Ascending aorta (tissue), 2 donors: ENCODE results near the gene GALNT14. TPM values are rescaled to one million over a fixed set of nuclear protein-coding genes. Genes with fewer than 3 reads are reported as not detected.

ENCODE experiments used
- DNase-seq, 2 donors: peaks; one replicate each; pipeline ENCODE4 v3.0.0-alpha.2; 2019; ENCODE audit warnings: low spot score in 2 of 2
- H3K27ac ChIP-seq, 2 donors: fragments of 200-600 bp; sonication (generic); one replicate each; pipeline ENCODE4 v1.5.1; 2016 to 2017; ENCODE audit warnings: mild to moderate bottlenecking in 1 of 2
- H3K27me3 ChIP-seq: fragments of 200-600 bp; sonication (generic); one replicate; pipeline ENCODE4 v1.5.1; 2017
- H3K36me3 ChIP-seq, 2 donors: fragments of 200-600 bp; sonication (generic); one replicate each; pipeline ENCODE4 v1.5.1; 2016
- H3K4me1 ChIP-seq, 2 donors: fragments of 200-600 bp; sonication (generic); one replicate each; pipeline ENCODE4 v1.5.1; 2016 to 2017; ENCODE audit warnings: mild to moderate bottlenecking in 1 of 2
- H3K4me3 ChIP-seq, 2 donors: fragments of 200-600 bp; sonication (generic); one replicate each; pipeline ENCODE4 v1.5.1; 2016 to 2017; ENCODE audit warnings: mild to moderate bottlenecking in 1 of 2
- H3K9me3 ChIP-seq, 2 donors: fragments of 200-600 bp; sonication (generic); one replicate each; pipeline ENCODE4 v1.5.1; 2016
- intact Hi-C: fragments of 100-400 bp; cut with DNase I; formaldehyde crosslinking; loops from one replicate; pipeline ENCODE4 v1.15.1; 2023
- total RNA-seq: library from RNA; depleted of rRNA; stranded (reverse); fragments of >200 nt; gene quantifications from one replicate; pipeline ENCODE4 v1.1.0, GENCODE V29; 2016
- TF ChIP-seq, protein P1 (sequence below), 3 experiments: fragments of 200-600 bp in 2 of 3; fragments of 450-650 bp in 1 of 3; sonication (generic) in 2 of 3; IDR thresholded peaks; one replicate each; pipeline ENCODE4 v1.5.1; 2016 to 2019; ENCODE audit warnings: antibody characterized with exemption in 3 of 3, mild to moderate bottlenecking in 1 of 3, moderate library complexity in 1 of 3

GALNT14 gene
- total RNA-seq, 1 donor from 2014 or later, result not detected

DNA sequence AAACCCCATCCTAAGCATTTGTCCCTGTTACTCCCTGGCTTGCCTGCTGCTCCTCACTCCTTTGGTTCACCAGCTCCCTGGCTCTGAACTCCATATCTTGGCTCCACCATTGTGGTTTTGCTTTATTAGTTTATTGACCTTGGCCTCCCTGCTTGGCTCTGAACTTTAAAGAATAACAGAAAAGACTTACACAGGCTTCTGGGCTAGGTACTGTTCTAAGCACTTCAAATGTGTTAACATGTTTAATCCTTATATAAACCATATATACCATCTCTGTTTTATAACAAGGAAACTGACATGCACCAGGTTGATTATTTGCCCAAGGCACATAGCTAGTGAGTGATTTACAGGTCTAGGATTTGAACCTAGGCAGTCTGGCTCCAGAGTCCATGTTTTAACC, 181.2 kb downstream of the GALNT14 start:
- no peak overlapping the region for H3K27ac ChIP-seq
- no peaks in the 10 kb centered on the region for H3K9me3 ChIP-seq
- H3K4me1 ChIP-seq, result peaks cover 0 to 9% of the 10 kb centered on the region in 2 donors
- TF ChIP-seq, protein P1, sequence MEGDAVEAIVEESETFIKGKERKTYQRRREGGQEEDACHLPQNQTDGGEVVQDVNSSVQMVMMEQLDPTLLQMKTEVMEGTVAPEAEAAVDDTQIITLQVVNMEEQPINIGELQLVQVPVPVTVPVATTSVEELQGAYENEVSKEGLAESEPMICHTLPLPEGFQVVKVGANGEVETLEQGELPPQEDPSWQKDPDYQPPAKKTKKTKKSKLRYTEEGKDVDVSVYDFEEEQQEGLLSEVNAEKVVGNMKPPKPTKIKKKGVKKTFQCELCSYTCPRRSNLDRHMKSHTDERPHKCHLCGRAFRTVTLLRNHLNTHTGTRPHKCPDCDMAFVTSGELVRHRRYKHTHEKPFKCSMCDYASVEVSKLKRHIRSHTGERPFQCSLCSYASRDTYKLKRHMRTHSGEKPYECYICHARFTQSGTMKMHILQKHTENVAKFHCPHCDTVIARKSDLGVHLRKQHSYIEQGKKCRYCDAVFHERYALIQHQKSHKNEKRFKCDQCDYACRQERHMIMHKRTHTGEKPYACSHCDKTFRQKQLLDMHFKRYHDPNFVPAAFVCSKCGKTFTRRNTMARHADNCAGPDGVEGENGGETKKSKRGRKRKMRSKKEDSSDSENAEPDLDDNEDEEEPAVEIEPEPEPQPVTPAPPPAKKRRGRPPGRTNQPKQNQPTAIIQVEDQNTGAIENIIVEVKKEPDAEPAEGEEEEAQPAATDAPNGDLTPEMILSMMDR (IDR thresholded peaks at IDR 0.05), result no peak
- intact Hi-C loops, result no loop called here
- H3K4me3 ChIP-seq, result no peak overlapping the region
- DNase-seq, result no peak
- no peaks in the 10 kb centered on the region for H3K27me3 ChIP-seq
- H3K36me3 ChIP-seq, result no peaks in the 10 kb centered on the region

DNA sequence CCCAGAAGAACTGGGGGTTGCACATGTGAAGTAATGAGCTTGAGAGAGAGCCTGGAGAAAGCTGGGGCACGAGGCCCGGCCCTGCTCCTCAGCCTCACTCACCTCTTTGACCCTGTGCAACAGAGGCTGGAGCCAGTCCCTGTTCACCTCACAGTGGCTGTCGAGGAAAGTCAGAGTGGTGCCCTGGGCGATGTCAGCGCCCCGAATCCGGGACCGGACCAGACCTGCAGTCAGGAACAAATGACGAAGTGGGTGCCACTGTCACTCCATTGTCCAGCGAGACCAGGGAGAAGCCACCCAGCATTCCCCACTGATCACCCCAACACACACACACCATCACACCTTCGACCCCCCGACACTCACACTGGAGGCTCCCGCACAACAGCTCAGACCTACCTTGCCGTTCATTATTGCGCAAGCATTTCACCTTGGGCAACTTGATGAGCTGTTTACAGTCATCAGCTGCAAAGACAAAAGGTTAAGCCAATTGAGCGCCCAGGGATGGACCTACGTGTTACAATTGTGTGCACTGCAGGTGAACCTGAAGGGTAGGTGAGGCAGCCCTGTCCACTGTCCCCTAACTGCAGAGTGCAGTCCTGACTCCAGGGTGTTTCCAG, 182.6 kb downstream of the GALNT14 start:
- H3K36me3 ChIP-seq, result no peaks in the 10 kb centered on the region
- no peaks in the 10 kb centered on the region for H3K27me3 ChIP-seq
- intact Hi-C loops, result no loop called here
- peaks cover 0 to 9% of the 10 kb centered on the region in 2 donors for H3K4me1 ChIP-seq
- no peak for DNase-seq
- TF ChIP-seq, protein P1 (IDR thresholded peaks at IDR 0.05), result no peak
- no peak overlapping the region for H3K27ac ChIP-seq
- no peak overlapping the region for H3K4me3 ChIP-seq
- H3K9me3 ChIP-seq, result no peaks in the 10 kb centered on the region

DNA sequence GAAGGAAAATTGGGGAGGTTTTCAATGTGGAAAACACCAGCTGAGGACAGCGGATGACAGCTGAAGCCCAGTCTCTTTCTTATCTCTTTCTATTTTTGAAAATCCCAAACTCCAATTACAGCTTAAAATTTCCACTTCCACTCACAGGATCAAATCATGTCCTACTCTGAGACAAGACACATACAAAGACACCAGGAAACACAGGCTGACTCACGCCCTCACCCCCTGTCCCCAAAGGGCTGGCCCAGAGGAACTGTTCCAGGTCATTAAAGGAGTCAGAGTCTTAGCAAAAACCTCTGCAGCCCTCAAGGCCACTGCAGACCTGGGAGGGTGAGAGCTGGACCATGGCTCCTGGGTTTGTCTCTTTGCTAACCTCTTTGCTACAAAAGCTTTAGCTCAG, 187.9 kb downstream of the GALNT14 start:
- intact Hi-C loops, result no loop called here
- TF ChIP-seq, protein P1 (IDR thresholded peaks at IDR 0.05), result no peak
- Histone ChIP-seq H3K4me3 (no peak overlapping the region), H3K9me3 (no peaks in the 10 kb centered on the region), H3K27ac (no peak overlapping the region), H3K36me3 (no peaks in the 10 kb centered on the region), H3K27me3 (no peaks in the 10 kb centered on the region), H3K4me1 (no peaks in the 10 kb centered on the region)
- no peak for DNase-seq

DNA sequence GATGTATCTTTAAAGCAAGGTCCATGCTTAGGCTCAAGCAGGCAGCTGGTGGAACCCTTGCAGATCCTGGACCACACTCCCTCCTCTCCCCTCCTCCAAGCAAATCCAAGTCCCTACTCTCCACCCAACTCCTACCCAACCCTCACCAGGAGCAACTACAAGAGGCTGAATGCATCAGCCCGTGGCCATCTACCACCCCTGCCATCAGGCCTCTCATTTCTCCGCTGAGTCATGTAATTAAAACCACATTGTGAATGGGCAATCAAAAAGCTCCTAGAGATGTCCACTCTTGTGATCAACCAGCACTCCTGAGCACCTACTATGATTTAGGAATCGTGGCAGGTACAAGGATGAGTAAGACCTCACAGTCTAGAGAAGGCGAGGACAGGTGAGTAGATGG, 188.8 kb downstream of the GALNT14 start:
- TF ChIP-seq, protein P1 (IDR thresholded peaks at IDR 0.05), result no peak
- no peak for DNase-seq
- no peaks in the 10 kb centered on the region for H3K4me1 ChIP-seq
- no peak overlapping the region for H3K27ac ChIP-seq
- no peaks in the 10 kb centered on the region for H3K9me3 ChIP-seq
- H3K4me3 ChIP-seq, result no peak overlapping the region
- H3K36me3 ChIP-seq, result no peaks in the 10 kb centered on the region
- intact Hi-C loops, result no loop called here
- H3K27me3 ChIP-seq, result no peaks in the 10 kb centered on the region

DNA sequence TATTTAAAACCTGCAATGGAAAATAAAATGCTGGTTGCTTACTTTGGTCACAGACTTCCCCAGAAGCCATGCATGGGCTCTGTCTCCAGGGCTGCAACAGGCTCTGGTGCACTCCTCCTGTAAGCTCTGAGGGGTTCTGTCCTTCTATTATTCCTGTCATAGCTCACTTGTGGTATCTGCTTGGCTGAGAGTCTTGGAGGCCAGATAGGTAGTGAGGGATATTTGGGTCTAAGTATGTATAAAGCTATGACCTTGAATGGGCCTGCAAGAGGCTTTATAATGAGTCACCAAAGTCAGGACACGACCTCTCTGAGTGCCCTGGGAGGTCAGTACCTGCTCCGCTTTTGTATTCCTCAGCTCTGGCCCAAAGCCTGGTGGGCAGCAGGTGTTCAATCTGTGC, 189.4 kb downstream of the GALNT14 start:
- intact Hi-C loops, result no loop called here
- no peaks in the 10 kb centered on the region for H3K36me3 ChIP-seq
- no peaks in the 10 kb centered on the region for H3K4me1 ChIP-seq
- H3K27ac ChIP-seq, result no peak overlapping the region
- TF ChIP-seq, protein P1 (IDR thresholded peaks at IDR 0.05), result no peak
- no peak overlapping the region for H3K4me3 ChIP-seq
- no peak for DNase-seq
- H3K9me3 ChIP-seq, result no peaks in the 10 kb centered on the region
- no peaks in the 10 kb centered on the region for H3K27me3 ChIP-seq

DNA sequence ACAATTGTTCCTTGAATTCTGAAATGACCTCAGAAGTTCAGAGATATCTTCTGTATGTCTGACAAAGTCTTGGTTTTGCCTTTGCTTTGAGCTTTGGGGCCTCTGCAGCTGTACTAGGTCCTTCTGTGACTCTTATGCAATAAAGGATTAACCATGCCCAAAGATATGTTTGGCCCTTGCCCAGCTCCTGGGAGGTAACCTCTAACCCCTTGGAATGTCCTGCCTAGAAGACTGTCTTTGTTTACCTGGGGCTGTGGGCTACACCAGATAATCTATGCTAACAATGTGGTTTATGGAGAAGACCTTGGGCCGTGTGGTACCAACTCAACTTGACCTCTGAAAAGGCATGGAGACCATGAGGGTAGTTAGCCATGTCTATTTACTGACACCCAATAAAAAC, 190.1 kb downstream of the GALNT14 start:
- no peaks in the 10 kb centered on the region for H3K36me3 ChIP-seq
- no peak overlapping the region for H3K27ac ChIP-seq
- no peak for DNase-seq
- no peaks in the 10 kb centered on the region for H3K9me3 ChIP-seq
- H3K4me3 ChIP-seq, result no peak overlapping the region
- intact Hi-C loops, result no loop called here
- TF ChIP-seq, protein P1 (IDR thresholded peaks at IDR 0.05), result no peak
- no peaks in the 10 kb centered on the region for H3K27me3 ChIP-seq
- no peaks in the 10 kb centered on the region for H3K4me1 ChIP-seq
